Activated CD4-positive, alpha-beta T cell treated with anti-CD3 and anti-CD28 coated beads, Interleukin-2, amount 10 ng/mL, durations not matched to agents 7 days and 5 days (primary cell): Measurements from ENCODE around the gene CAST. TPM values are rescaled to one million over a fixed set of nuclear protein-coding genes. Genes with fewer than 3 reads are reported as not detected.
"Not testable (repeated sequence)": the region's sequence is repeated elsewhere in the genome, so short reads cannot be mapped to it uniquely, and the experiment has no call there.

Experiments
- CTCF ChIA-PET: fragments of 350-600 bp; sonication (Branson Sonifier 250); formaldehyde crosslinking; loops from one replicate; lab custom pipeline; 2021; ENCODE audit warnings: antibody characterized with exemption; lab: Charles Lee
- POLR2A ChIA-PET: fragments of 350-600 bp; sonication (Branson Sonifier 250); formaldehyde crosslinking; loops from one replicate; lab custom pipeline; 2021; ENCODE audit warnings: antibody characterized with exemption; lab: Charles Lee
- DNase-seq: peaks from one replicate; pipeline ENCODE4 v3.0.0-alpha.2; 2020
- H3K27ac Mint-ChIP-seq: one replicate; pipeline ENCODE4 v1.8.0; 2021; ENCODE audit warnings: mild to moderate bottlenecking, moderate library complexity, mixed read lengths
- H3K27me3 Mint-ChIP-seq: one replicate; pipeline ENCODE4 v1.8.0; 2021; ENCODE audit warnings: mixed read lengths
- H3K36me3 Mint-ChIP-seq: one replicate; pipeline ENCODE4 v1.8.0; 2021; ENCODE audit warnings: low read depth, mixed read lengths
- H3K4me1 Mint-ChIP-seq: one replicate; pipeline ENCODE4 v1.8.0; 2021; ENCODE audit warnings: mixed read lengths
- H3K4me3 Mint-ChIP-seq: one replicate; pipeline ENCODE4 v1.8.0; 2021; ENCODE audit warnings: mild to moderate bottlenecking, moderate library complexity, mixed read lengths
- H3K9me3 Mint-ChIP-seq: one replicate; pipeline ENCODE4 v1.8.0; 2021; ENCODE audit warnings: mixed read lengths
- total RNA-seq, 2 experiments: library from RNA; stranded (reverse); gene quantifications; one replicate each; pipeline ENCODE4 v1.2.3, GENCODE V29; 2021

CAST gene
- total RNA-seq, 2 experiments from 2014 or later: 178 to 218 TPM

DNA sequence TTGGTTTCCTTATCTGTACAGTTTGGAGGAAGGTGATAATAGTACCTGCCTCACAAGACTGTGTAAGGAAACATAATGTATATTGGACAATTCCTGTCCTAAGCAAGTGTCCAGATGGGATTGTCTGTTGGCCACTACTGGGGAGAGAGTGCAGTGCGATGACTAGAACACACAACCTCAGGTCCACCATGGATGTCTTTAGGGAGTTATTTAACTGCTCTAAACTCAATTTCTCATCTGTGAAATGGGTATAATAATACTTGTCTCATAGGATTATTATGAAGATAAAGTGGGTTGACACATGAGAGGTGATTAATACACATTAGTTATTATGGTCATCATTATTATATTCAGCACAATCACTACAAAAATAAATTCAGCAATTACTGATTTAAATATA lies 63.1 kb downstream of the CAST start:
- Mint-ChIP-seq H3K36me3 (peaks cover 16% of the 10 kb centered on the region), H3K4me1 (peaks cover 3% of the 10 kb centered on the region), H3K9me3 (no peaks in the 10 kb centered on the region), H3K4me3 (no peak overlapping the region), H3K27ac (no peak overlapping the region), H3K27me3 (no peaks in the 10 kb centered on the region)
- ChIA-PET CTCF (no interaction called here), POLR2A (no interaction called here)
- DNase-seq: no peak

DNA sequence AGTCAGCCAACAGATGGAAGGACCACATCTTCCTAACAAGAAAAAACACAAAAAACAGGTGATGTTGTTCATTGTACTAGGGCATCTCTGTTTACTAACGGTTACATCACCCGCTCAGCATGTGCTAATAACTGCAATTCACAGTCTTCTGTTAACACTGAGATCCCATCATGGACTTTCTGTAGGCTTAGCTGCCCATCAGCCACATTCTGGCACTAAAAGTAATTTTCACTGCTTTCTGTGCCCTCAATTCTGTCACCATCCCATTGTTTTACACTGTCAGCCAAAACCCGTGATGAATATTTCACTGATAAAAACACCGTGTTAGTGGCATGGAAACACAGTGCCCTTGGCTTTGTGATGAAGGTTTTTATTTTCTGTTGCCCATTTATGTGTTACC lies 64.6 kb downstream of the CAST start:
- H3K4me1 Mint-ChIP-seq: peaks cover 3% of the 10 kb centered on the region
- no peaks in the 10 kb centered on the region for H3K27me3 Mint-ChIP-seq
- CTCF ChIA-PET: no interaction called here

DNA sequence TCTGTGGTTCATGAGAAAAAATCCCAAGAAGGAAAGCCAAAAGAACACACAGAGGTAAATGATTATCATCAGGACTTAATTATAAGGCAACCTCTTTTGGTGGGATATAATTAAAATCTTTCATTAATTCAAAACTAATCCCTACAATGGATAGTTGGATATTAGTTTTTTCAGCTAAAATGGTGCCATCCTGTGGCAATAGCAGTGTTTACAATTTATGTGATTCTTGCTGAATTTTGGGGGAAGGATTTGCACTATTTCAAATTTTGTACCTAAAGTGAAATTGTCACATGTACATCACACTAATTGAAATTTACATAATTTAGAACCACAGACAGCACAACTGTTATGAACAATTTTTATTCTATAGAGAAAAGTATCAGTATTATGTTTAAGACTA lies 67.0 kb downstream of the CAST start:
- ChIA-PET CTCF (interaction anchor here (1.4 to 1.8 kb wide), 2 partner anchors 10 to 28 kb away, joined by 4 read pairs; no protein-coding TSS in a partner anchor), POLR2A (interaction anchor here (0.6 to 0.9 kb wide), 2 partner anchors 58 to 66 kb away, joined by 3 read pairs; no protein-coding TSS in a partner anchor)
- Mint-ChIP-seq H3K9me3 (no peaks in the 10 kb centered on the region), H3K27ac (no peak overlapping the region), H3K4me3 (no peak overlapping the region), H3K27me3 (no peaks in the 10 kb centered on the region), H3K4me1 (no peaks in the 10 kb centered on the region), H3K36me3 (peaks cover 31% of the 10 kb centered on the region)
- DNase-seq: no peak

More for the DNA sequence above, 64.6 kb downstream of the CAST start:
- Mint-ChIP-seq H3K36me3 (peaks cover 26% of the 10 kb centered on the region), H3K4me3 (no peak overlapping the region), H3K9me3 (no peaks in the 10 kb centered on the region), H3K27ac (no peak overlapping the region)
- POLR2A ChIA-PET: no interaction called here
- no peak for DNase-seq

GRCh38 chr5:96730586-96730985 lies 68.4 kb downstream of the CAST start:
- CTCF ChIA-PET: interaction anchor here (0.6 to 0.7 kb wide), 4 partner anchors 46 to 1007 kb away, joined by 3 to 4 read pairs (median 4); no protein-coding TSS in a partner anchor
- DNase-seq: no peak
- Mint-ChIP-seq H3K4me3 (no peak overlapping the region), H3K9me3 (no peaks in the 10 kb centered on the region), H3K36me3 (peaks cover 30% of the 10 kb centered on the region), H3K27ac (no peak overlapping the region), H3K27me3 (no peaks in the 10 kb centered on the region), H3K4me1 (no peaks in the 10 kb centered on the region)
- POLR2A ChIA-PET: no interaction called here

- Mint-ChIP-seq H3K27me3 (no peaks in the 10 kb centered on the region), H3K4me1 (no peaks in the 10 kb centered on the region), H3K9me3 (no peaks in the 10 kb centered on the region), H3K36me3 (peaks cover 41% of the 10 kb centered on the region), H3K4me3 (no peak overlapping the region), H3K27ac (no peak overlapping the region)
- DNase-seq: no peak
- ChIA-PET POLR2A (no interaction called here), CTCF (interaction anchor here (0.8 to 0.9 kb wide), 2 partner anchors 10 to 18 kb away, joined by 3 read pairs; no protein-coding TSS in a partner anchor)
These were observed 71.8 kb downstream of the CAST start for GRCh38 chr5:96733771-96734500.

GRCh38 chr5:96734871-96735325 lies 72.7 kb downstream of the CAST start:
- Mint-ChIP-seq H3K27me3 (no peaks in the 10 kb centered on the region), H3K4me1 (no peaks in the 10 kb centered on the region), H3K9me3 (no peaks in the 10 kb centered on the region), H3K36me3 (peaks cover 41% of the 10 kb centered on the region), H3K27ac (no peak overlapping the region), H3K4me3 (no peak overlapping the region)
- DNase-seq: no peak
- ChIA-PET CTCF (no interaction called here), POLR2A (interaction anchor here (0.7 kb wide), 1 partner anchor 14 kb away, joined by 3 read pairs; no protein-coding TSS in a partner anchor)

DNA sequence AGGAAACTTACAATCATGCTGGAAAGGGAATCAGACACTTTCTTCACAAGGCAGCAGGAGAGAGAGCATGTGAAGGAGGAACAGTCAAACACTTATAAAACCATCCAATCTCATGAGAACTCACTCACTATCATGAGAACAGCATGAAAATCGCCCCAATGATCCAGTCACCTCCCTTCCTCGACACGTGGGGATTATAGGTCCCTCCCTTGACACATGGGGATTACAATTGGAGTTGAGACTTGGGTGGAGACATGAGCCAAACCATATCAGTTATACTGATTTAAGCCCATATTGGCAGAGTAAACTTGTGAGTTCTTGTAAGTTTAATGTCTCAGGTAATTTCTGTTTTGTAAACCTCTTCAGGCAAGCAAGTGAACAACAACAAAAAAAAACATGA lies 74.8 kb downstream of the CAST start:
- no peaks in the 10 kb centered on the region for H3K27me3 Mint-ChIP-seq
- DNase-seq: no peak
- no peaks in the 10 kb centered on the region for H3K4me1 Mint-ChIP-seq
- CTCF ChIA-PET: no interaction called here
- no peaks in the 10 kb centered on the region for H3K9me3 Mint-ChIP-seq
- no peak overlapping the region for H3K27ac Mint-ChIP-seq
- H3K36me3 Mint-ChIP-seq: peaks cover 47% of the 10 kb centered on the region
- POLR2A ChIA-PET: no interaction called here
- no peak overlapping the region for H3K4me3 Mint-ChIP-seq

- ChIA-PET CTCF (interaction anchor here (1.3 kb wide), 1 partner anchor 11 kb away, joined by 3 read pairs; no protein-coding TSS in a partner anchor), POLR2A (no interaction called here)
- peaks cover 68% of the 10 kb centered on the region for H3K36me3 Mint-ChIP-seq
- no peak for DNase-seq
- H3K9me3 Mint-ChIP-seq: no peaks in the 10 kb centered on the region
- H3K4me1 Mint-ChIP-seq: no peaks in the 10 kb centered on the region
- H3K27ac Mint-ChIP-seq: no peak overlapping the region
- H3K27me3 Mint-ChIP-seq: no peaks in the 10 kb centered on the region
- H3K4me3 Mint-ChIP-seq: no peak overlapping the region
These were observed 78.9 kb downstream of the CAST start for GRCh38 chr5:96741106-96741505.

- H3K4me1 Mint-ChIP-seq: no peaks in the 10 kb centered on the region
- H3K27ac Mint-ChIP-seq: no peak overlapping the region
- DNase-seq: no peak
- H3K36me3 Mint-ChIP-seq: peaks cover 73% of the 10 kb centered on the region
- H3K27me3 Mint-ChIP-seq: no peaks in the 10 kb centered on the region
- no peak overlapping the region for H3K4me3 Mint-ChIP-seq
- CTCF ChIA-PET: interaction anchor here (0.6 to 1.7 kb wide), 5 partner anchors 11 to 432 kb away, joined by 3 to 8 read pairs (median 4); no protein-coding TSS in a partner anchor
- POLR2A ChIA-PET: interaction anchor here (0.6 kb wide), 1 partner anchor 377 kb away, joined by 4 read pairs; no protein-coding TSS in a partner anchor
- H3K9me3 Mint-ChIP-seq: no peaks in the 10 kb centered on the region
These were observed 79.7 kb downstream of the CAST start for GRCh38 chr5:96741891-96742309.

GRCh38 chr5:96742538-96742937 lies 80.4 kb downstream of the CAST start:
- Mint-ChIP-seq H3K4me1 (no peaks in the 10 kb centered on the region), H3K36me3 (peaks cover 70% of the 10 kb centered on the region), H3K9me3 (no peaks in the 10 kb centered on the region), H3K4me3 (no peak overlapping the region), H3K27me3 (no peaks in the 10 kb centered on the region), H3K27ac (no peak overlapping the region)
- CTCF ChIA-PET: interaction anchor here (0.5 to 1.7 kb wide), 3 partner anchors 10 to 128 kb away, joined by 3 to 8 read pairs (median 4); no protein-coding TSS in a partner anchor
- no peak for DNase-seq
- POLR2A ChIA-PET: no interaction called here

DNA sequence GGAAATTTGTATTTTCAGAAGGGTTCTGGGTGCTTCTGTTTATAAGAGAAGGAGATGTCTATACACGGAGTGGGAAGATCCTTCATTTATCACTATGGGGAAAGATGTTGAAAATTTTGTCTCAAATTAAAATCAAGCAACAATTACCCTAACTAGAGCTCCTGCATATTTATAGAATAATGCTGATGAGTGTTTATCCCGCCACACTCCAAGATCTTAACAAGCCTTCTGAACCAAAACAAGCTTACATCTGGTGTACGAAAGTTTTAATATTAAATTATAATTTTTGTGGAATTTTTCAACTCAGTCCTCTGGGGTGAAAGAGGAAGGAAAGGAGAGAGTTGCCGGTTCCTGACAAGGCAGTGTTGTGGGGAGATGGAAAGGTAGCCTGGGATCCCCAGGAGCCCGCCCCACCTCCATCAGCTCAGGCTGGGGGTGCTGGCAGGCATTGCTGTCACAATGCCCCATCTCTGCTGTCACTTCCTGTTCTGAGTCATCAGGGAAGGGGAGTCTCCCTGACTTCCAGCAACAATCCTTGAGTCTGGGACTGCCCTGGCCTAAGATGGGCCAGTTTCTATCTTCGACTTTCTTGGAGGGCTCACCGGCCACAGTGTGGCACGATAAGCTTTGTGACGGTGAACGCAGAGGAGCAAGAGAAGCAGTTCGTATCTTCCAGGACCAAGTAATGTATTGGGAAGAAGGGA lies 81.0 kb downstream of the CAST start:
- ChIA-PET POLR2A (no interaction called here), CTCF (interaction anchor here (0.5 to 1.7 kb wide), 4 partner anchors 9 to 129 kb away, joined by 3 to 8 read pairs (median 4); no protein-coding TSS in a partner anchor)
- H3K4me3 Mint-ChIP-seq: no peak overlapping the region
- H3K4me1 Mint-ChIP-seq: no peaks in the 10 kb centered on the region
- H3K9me3 Mint-ChIP-seq: no peaks in the 10 kb centered on the region
- H3K27ac Mint-ChIP-seq: no peak overlapping the region
- no peak for DNase-seq
- no peaks in the 10 kb centered on the region for H3K27me3 Mint-ChIP-seq
- peaks cover 70% of the 10 kb centered on the region for H3K36me3 Mint-ChIP-seq

DNA sequence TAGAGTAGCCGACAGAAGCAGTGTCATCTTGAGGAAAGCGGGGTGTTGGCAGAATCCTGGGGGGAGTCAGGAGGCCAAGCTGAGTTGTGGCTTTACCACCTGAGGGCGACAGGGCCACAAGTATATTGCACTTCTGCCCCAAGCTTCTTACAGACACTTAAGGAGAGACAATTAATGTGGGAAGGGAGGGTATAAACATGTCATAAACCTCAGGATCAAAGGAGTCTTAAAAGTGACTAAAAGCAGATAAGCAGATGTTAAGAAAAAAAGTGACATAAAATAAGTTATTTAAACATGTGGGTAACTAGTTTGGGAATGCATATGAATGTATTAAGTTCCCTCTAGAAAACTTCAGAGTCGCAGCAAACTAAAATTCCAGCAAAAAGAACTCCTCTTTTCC lies 81.6 kb downstream of the CAST start:
- Mint-ChIP-seq H3K4me3 (no peak overlapping the region), H3K27ac (no peak overlapping the region), H3K9me3 (no peaks in the 10 kb centered on the region), H3K36me3 (peaks cover 73% of the 10 kb centered on the region), H3K27me3 (no peaks in the 10 kb centered on the region), H3K4me1 (no peaks in the 10 kb centered on the region)
- DNase-seq: no peak
- ChIA-PET POLR2A (no interaction called here), CTCF (no interaction called here)

- H3K27me3 Mint-ChIP-seq, CTCF ChIA-PET, H3K4me3 Mint-ChIP-seq, H3K27ac Mint-ChIP-seq, POLR2A ChIA-PET, H3K4me1 Mint-ChIP-seq, DNase-seq, H3K9me3 Mint-ChIP-seq: not testable (repeated sequence)
- peaks cover 75% of the 10 kb centered on the region for H3K36me3 Mint-ChIP-seq
These were observed 82.0 kb downstream of the CAST start for GRCh38 chr5:96744218-96744617.
